Uterus (tissue), 2 donors: ENCODE results near the gene PFKFB3.

ENCODE experiments used
- POLR2A ChIP-seq, 2 donors: fragments of 450-650 bp; IDR thresholded peaks; one replicate each; pipeline ENCODE4 v1.6.1; 2016; ENCODE audit warnings: antibody characterized with exemption in 2 of 2, mild to moderate bottlenecking in 1 of 2, moderate library complexity in 1 of 2
- TF ChIP-seq, protein P1 (sequence below), 4 experiments: fragments of 200-600 bp in 2 of 4; fragments of 450-650 bp in 2 of 4; sonication (generic) in 2 of 4; IDR thresholded peaks; one replicate each; pipeline ENCODE4 v1.5.1; 2016 to 2019; ENCODE audit warnings: antibody characterized with exemption in 4 of 4, mild to moderate bottlenecking in 2 of 4, moderate library complexity in 1 of 4

DNA sequence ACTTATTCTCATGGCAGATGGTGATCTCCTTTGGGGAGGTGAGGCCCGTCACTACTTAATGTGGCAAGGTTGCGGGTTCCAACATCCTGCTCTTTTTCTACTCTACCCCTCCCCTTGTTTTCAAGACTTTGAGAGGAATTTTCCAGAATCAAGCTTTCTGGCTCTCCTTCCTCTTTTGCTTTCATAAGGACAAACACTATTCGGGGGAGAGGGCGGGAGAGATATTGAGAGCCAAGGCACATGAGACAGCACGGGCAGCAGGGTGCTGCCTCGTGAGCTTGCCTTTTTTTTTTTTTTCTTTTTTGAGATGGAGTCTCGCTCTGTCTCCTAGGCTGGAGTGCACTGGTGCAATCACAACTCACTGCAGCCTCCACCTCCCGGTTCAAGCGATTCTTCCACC, 6.9 kb upstream of the PFKFB3 start:
- TF ChIP-seq, protein P1, sequence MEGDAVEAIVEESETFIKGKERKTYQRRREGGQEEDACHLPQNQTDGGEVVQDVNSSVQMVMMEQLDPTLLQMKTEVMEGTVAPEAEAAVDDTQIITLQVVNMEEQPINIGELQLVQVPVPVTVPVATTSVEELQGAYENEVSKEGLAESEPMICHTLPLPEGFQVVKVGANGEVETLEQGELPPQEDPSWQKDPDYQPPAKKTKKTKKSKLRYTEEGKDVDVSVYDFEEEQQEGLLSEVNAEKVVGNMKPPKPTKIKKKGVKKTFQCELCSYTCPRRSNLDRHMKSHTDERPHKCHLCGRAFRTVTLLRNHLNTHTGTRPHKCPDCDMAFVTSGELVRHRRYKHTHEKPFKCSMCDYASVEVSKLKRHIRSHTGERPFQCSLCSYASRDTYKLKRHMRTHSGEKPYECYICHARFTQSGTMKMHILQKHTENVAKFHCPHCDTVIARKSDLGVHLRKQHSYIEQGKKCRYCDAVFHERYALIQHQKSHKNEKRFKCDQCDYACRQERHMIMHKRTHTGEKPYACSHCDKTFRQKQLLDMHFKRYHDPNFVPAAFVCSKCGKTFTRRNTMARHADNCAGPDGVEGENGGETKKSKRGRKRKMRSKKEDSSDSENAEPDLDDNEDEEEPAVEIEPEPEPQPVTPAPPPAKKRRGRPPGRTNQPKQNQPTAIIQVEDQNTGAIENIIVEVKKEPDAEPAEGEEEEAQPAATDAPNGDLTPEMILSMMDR (IDR thresholded peaks at IDR 0.05), result no peak
- TF ChIP-seq POLR2A (IDR thresholded peaks at IDR 0.05), result no peak
